Spinal cord (tissue), 10 donors: ENCODE data around the gene SRRD. TPM values are rescaled to one million over a fixed set of nuclear protein-coding genes. Genes with fewer than 3 reads are reported as not detected.

Experiments used
- DNase-seq, 6 donors: peaks; one replicate each; pipeline versions ENCODE4 v3.0.0 to v3.0.0-alpha.2; 2013 to 2015; ENCODE audit warnings: low spot score in 6 of 6, low read depth in 4 of 6
- H3K27ac ChIP-seq: one replicate; pipeline ENCODE4 v1.5.1; 2013; ENCODE audit warnings: low read depth, low read length, control low read depth
- H3K27me3 ChIP-seq: one replicate; pipeline ENCODE4 v1.6.1; 2013; ENCODE audit warnings: low read length; ENCODE audit not compliant: control insufficient read depth, insufficient read depth
- H3K36me3 ChIP-seq: one replicate; pipeline ENCODE4 v1.6.1; 2013; ENCODE audit warnings: low read length; ENCODE audit not compliant: control insufficient read depth, insufficient read depth
- H3K4me1 ChIP-seq: one replicate; pipeline ENCODE4 v1.6.1; 2013; ENCODE audit warnings: low read length; ENCODE audit not compliant: control insufficient read depth, insufficient read depth
- H3K4me3 ChIP-seq: one replicate; pipeline ENCODE4 v1.5.1; 2013; ENCODE audit warnings: low read depth, low read length, control low read depth
- H3K9me3 ChIP-seq: one replicate; pipeline ENCODE4 v1.6.1; 2013; ENCODE audit warnings: low read length; ENCODE audit not compliant: control insufficient read depth, insufficient read depth
- WGBS: methylation state at CpG from one replicate; pipeline ENCODE4 v1.1.5; 2013; ENCODE audit warnings: missing lambda C conversion rate; ENCODE audit not compliant: insufficient coverage; 5-methylcytosine and 5-hydroxymethylcytosine counted together
- polyA plus RNA-seq, 2 donors: library from polyadenylated mRNA; unstranded; fragments of 120-200 nt; gene quantifications; one replicate each; pipeline ENCODE4 v1.2.1, GENCODE V29; 2013; ENCODE audit not compliant: insufficient read length in 2 of 2
- total RNA-seq, 2 donors: library from RNA; depleted of rRNA in 1 of 2; stranded (reverse); fragments of 120-200 nt in 1 of 2; fragments of >200 nt in 1 of 2; gene quantifications; one replicate each; pipeline versions ENCODE4 v1.2.3 to v1.2.4, GENCODE V29; 2013 to 2014
- donor health status: healthy.

Gene SRRD
- total and polyA plus RNA-seq, 4 donors = 16.6 to 32.1 (median 27.3) TPM

- WGBS = 96% methylated on average over 3 of the region's 3 CpGs
- Histone ChIP-seq H3K9me3 (no peaks in the 10 kb centered on the region), H3K27ac (no peak overlapping the region), H3K27me3 (no peaks in the 10 kb centered on the region), H3K4me3 (no peak overlapping the region), H3K4me1 (no peaks in the 10 kb centered on the region), H3K36me3 (peaks cover 34% of the 10 kb centered on the region)
- DNase-seq = no peak
Measured at GRCh38 chr22:26536762-26537134, 53.1 kb downstream of the SRRD start.

GRCh38 chr22:26540119-26540518 is 56.4 kb downstream of the SRRD start:
- no peaks in the 10 kb centered on the region for H3K4me1 ChIP-seq
- WGBS = no CpG with 5 or more reads among the region's 2 CpGs
- H3K27ac ChIP-seq = no peak overlapping the region
- DNase-seq = no peak
- peaks cover 32% of the 10 kb centered on the region for H3K36me3 ChIP-seq
- H3K4me3 ChIP-seq = no peak overlapping the region
- no peaks in the 10 kb centered on the region for H3K27me3 ChIP-seq
- H3K9me3 ChIP-seq = no peaks in the 10 kb centered on the region

GRCh38 chr22:26541167-26541819 is 57.6 kb downstream of the SRRD start:
- H3K9me3 ChIP-seq = no peaks in the 10 kb centered on the region
- H3K4me3 ChIP-seq = no peak overlapping the region
- WGBS = 96% methylated on average over 46 of the region's 47 CpGs
- peaks cover 29% of the 10 kb centered on the region for H3K36me3 ChIP-seq
- H3K27me3 ChIP-seq = no peaks in the 10 kb centered on the region
- peaks cover 2% of the 10 kb centered on the region for H3K4me1 ChIP-seq
- H3K27ac ChIP-seq = no peak overlapping the region
- DNase-seq = no peak

- Histone ChIP-seq H3K4me1 (peaks cover 6% of the 10 kb centered on the region), H3K4me3 (no peak overlapping the region), H3K27me3 (no peaks in the 10 kb centered on the region), H3K27ac (no peak overlapping the region), H3K36me3 (peaks cover 28% of the 10 kb centered on the region), H3K9me3 (no peaks in the 10 kb centered on the region)
- WGBS = 100% methylated on average over 1 of the region's 3 CpGs
- DNase-seq = no peak
Measured at GRCh38 chr22:26542831-26543230, 59.2 kb downstream of the SRRD start.

Other genes with a start within 250 kb of the SRRD start
- gene ASPHD2, start 54.6 kb upstream of the SRRD start, total RNA-seq = 1 to 10 TPM; 3.7 to 8.0 TPM
- gene ASPHD2, start 54.6 kb upstream of the SRRD start, polyA plus RNA-seq = 10 to 100 TPM; 12.0 to 12.8 TPM
- 10 to 100 TPM; 26.7 to 34.3 TPM for gene HPS4, start 94 bp upstream of the SRRD start, total RNA-seq
- gene HPS4, start 94 bp upstream of the SRRD start, polyA plus RNA-seq = 10 to 100 TPM; 34.1 to 34.2 TPM
- gene TFIP11, start 28.6 kb downstream of the SRRD start, total RNA-seq = 10 to 100 TPM; 24.5 to 36.0 TPM
- 10 to 100 TPM; 32.9 to 44.4 TPM for gene TFIP11, start 28.6 kb downstream of the SRRD start, polyA plus RNA-seq
- gene TPST2, start 106.3 kb downstream of the SRRD start, total RNA-seq = 10 to 100 TPM; 10.5 to 21.3 TPM
- 10 to 100 TPM; 14.0 to 15.1 TPM for gene TPST2, start 106.3 kb downstream of the SRRD start, polyA plus RNA-seq
- gene CRYBB1, start 134.2 kb downstream of the SRRD start, total RNA-seq = 1 to 10 TPM; 1.4 to 3.1 TPM
- 1 to 10 TPM; 3.2 to 3.6 TPM for gene CRYBB1, start 134.2 kb downstream of the SRRD start, polyA plus RNA-seq
- not detected for gene CRYBA4, start 138.1 kb downstream of the SRRD start, total RNA-seq
- gene CRYBA4, start 138.1 kb downstream of the SRRD start, polyA plus RNA-seq = not detected
- gene MIAT, start 173.7 kb downstream of the SRRD start, total RNA-seq = 10 to 100 TPM; 38.7 to 54.7 TPM
- gene MIAT, start 173.7 kb downstream of the SRRD start, polyA plus RNA-seq = 100 to 1,000 TPM in 1 of 2 donors, 10 to 100 TPM in 1; 93.7 to 161 TPM